ENCODE results near the gene EVI2B. TPM values are rescaled to one million over a fixed set of nuclear protein-coding genes. Genes with fewer than 3 reads are reported as not detected.

The EVI2B gene
- total RNA-seq, result 10 to 100 TPM in 4 of 9 donors, 1 to 10 TPM in 4, under 1 TPM in 1; 0.67 to 16.7 (median 7.5) TPM
- polyA plus RNA-seq, result 10 to 100 TPM in 1 of 3 donors, 1 to 10 TPM in 2; 2.4 to 11.1 (median 7.6) TPM
- long read RNA-seq, donor 1, result 0 reads
- long read RNA-seq, donor 2, partial matches to known transcripts, result 0 of 1 reads
- long read RNA-seq, donor 2, other reads (novel, unspliced or antisense), result 0 of 1 reads
- long read RNA-seq, donor 3, result 0 reads
- long read RNA-seq, donor 4, transcript EVI2B-201 (2 exons, 1,999 nt), result major isoform, 14 of 15 reads
- long read RNA-seq, donor 4, partial matches to known transcripts, result 0 of 15 reads
- long read RNA-seq, donor 4, other reads (novel, unspliced or antisense), result 1 of 15 reads
- long read RNA-seq, donor 5, partial matches to known transcripts, result 0 of 3 reads
- long read RNA-seq, donor 5, other reads (novel, unspliced or antisense), result 0 of 3 reads
- long read RNA-seq, donor 6, transcript EVI2B-201 (2 exons, 1,999 nt), result major isoform, 6 of 9 reads
- long read RNA-seq, donor 6, partial matches to known transcripts, result 0 of 9 reads
- long read RNA-seq, donor 6, other reads (novel, unspliced or antisense), result 3 of 9 reads
- long read RNA-seq, donor 7, partial matches to known transcripts, result 0 of 1 reads
- long read RNA-seq, donor 7, other reads (novel, unspliced or antisense), result 0 of 1 reads
- long read RNA-seq, donor 8, partial matches to known transcripts, result 0 of 2 reads
- long read RNA-seq, donor 8, other reads (novel, unspliced or antisense), result 0 of 2 reads
- long read RNA-seq, donor 9, result 0 reads
- long read RNA-seq, donor 10, result 0 reads

GRCh38 chr17:31313982-31314781 is at the start of gene EVI2B:
Gene EVI2B (minus strand): TSS chr17:31314054. CDS start chr17:31305609, 8,445 bp downstream.
- peak in 2 of 7 donors; percentile 14 to 27 for DNase-seq
- Histone ChIP-seq H3K4me3 (peak within 1 kb of the TSS in 1 of 4 donors; percentile 29), H3K4me1 (replicated peaks in 1 of 2) (peaks cover 5 to 23% of the 10 kb centered on the region in 2 donors), H3K36me3 (replicated peaks in 1 of 2) (no peaks in the 10 kb centered on the region), H3K9me3 (replicated peaks in 1 of 3) (no peaks in the 10 kb centered on the region), H3K27ac (peak within 1 kb of the TSS in 2 of 5 donors; percentile 44 to 57), H3K27me3 (no peaks in the 10 kb centered on the region)
- TF ChIP-seq CTCF (IDR thresholded peaks at IDR 0.05) (no peak), POLR2A (IDR thresholded peaks at IDR 0.05) (no peak)
- intact Hi-C loops (cut with DNase I), result no loop called here
- WGBS, 4 donors, result 36 to 52% (median 41%) methylated on average over 3 of the region's 3 CpGs

DNA sequence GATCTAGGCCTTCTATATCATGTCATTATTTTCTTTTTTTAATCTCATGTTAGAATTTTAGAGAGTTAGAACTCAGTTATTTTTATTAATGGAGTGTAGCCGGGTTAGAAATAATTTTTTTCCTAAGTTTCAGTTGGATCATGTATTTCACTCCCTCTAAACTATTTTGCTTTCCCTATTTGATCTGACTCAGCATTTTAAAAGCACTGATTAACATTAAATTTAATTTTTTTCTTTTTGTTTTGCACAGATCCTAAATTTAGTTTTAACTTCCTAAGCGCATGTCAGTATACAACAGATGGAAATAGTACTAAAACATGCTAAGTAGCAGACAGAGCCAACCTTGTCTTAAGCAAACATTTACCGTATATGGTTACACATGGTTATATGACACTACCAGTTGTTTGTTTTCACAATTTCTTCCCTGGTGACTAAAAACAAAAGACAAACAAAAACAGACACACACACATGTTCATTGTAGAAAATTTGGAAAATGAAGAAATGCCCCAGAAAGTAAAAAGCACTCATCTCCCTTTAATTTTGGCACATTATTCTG is 44.1 kb upstream of the EVI2B start:
- Histone ChIP-seq H3K27ac (no peak overlapping the region), H3K4me3 (no peak overlapping the region), H3K27me3 (no peaks in the 10 kb centered on the region), H3K9me3 (replicated peaks in 1 of 3) (no peaks in the 10 kb centered on the region), H3K36me3 (replicated peaks in 1 of 2) (peaks cover 0 to 25% of the 10 kb centered on the region in 2 donors), H3K4me1 (replicated peaks in 1 of 2) (peaks cover 0 to 9% of the 10 kb centered on the region in 2 donors)
- TF ChIP-seq POLR2A (IDR thresholded peaks at IDR 0.05) (no peak), CTCF (IDR thresholded peaks at IDR 0.05) (no peak)
- intact Hi-C loops (cut with DNase I), result no loop called here
- DNase-seq, result no peak
- WGBS, 4 donors, result 81 to 88% (median 86%) methylated on average over 3 of the region's 3 CpGs

DNA sequence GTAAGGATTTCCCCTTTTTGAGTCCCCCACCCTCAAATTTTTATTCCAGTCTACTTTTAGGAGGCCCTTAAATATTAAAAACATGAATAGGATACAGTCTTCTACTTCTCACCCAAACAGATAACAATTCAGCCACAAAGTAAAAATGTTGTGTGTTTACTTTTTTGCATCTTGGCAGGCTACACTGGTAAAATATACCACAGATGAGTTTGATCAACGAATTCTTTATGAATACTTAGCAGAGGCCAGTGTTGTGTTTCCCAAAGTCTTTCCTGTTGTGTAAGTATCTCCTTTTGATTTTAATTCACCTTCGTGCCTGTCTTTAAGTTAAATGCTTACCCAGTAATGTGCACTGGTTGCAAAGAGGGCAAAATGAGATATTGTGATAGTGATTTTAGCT is 43.2 kb upstream of the EVI2B start:
- Histone ChIP-seq H3K9me3 (replicated peaks in 1 of 3) (no peaks in the 10 kb centered on the region), H3K4me1 (replicated peaks in 1 of 2) (peaks cover 0 to 3% of the 10 kb centered on the region in 2 donors), H3K36me3 (replicated peaks in 1 of 2) (peaks cover 0 to 31% of the 10 kb centered on the region in 2 donors), H3K27me3 (no peaks in the 10 kb centered on the region), H3K27ac (no peak overlapping the region), H3K4me3 (no peak overlapping the region)
- DNase-seq, result no peak
- intact Hi-C loops (cut with DNase I), result no loop called here
- 79 to 94% (median 82%) methylated on average over 2 of the region's 2 CpGs for WGBS, 4 donors
- TF ChIP-seq POLR2A (IDR thresholded peaks at IDR 0.05) (no peak), CTCF (IDR thresholded peaks at IDR 0.05) (no peak)
